IPS DF 6.9 (cell line): ENCODE data around the gene HMG20B.

Source experiments
- DNase-seq: peaks from one replicate; pipeline ENCODE4 v3.0.0-alpha.2; 2013; ENCODE audit warnings: low read depth, low spot score
- H3K27ac ChIP-seq: one replicate; pipeline ENCODE4 v1.5.1; 2013; ENCODE audit warnings: low read length, control low read depth
- H3K27me3 ChIP-seq: 2 replicates; pipeline ENCODE4 v1.6.1; 2013; ENCODE audit warnings: mild to moderate bottlenecking, low read length; ENCODE audit not compliant: control insufficient read depth, insufficient read depth
- H3K36me3 ChIP-seq: 2 replicates; pipeline ENCODE4 v1.6.1; 2013; ENCODE audit warnings: low read length; ENCODE audit not compliant: control insufficient read depth, insufficient read depth
- H3K4me1 ChIP-seq: 2 replicates; pipeline ENCODE4 v1.6.1; 2013; ENCODE audit warnings: low read length; ENCODE audit not compliant: control insufficient read depth, insufficient read depth
- H3K4me3 ChIP-seq: 2 replicates; pipeline ENCODE4 v1.5.1; 2013; ENCODE audit warnings: mild to moderate bottlenecking, low read length
- H3K9me3 ChIP-seq: 2 replicates; pipeline ENCODE4 v1.6.1; 2013; ENCODE audit warnings: low read length, inconsistent platforms; ENCODE audit not compliant: control insufficient read depth, insufficient read depth
- WGBS: extraction: QIAGEN DNeasy Blood & Tissue Kit; methylation state at CpG from one replicate; pipeline ENCODE4 v1.1.7; 2013; ENCODE audit warnings: mixed read lengths, missing lambda C conversion rate; ENCODE audit not compliant: insufficient read length, insufficient coverage; 5-methylcytosine and 5-hydroxymethylcytosine counted together

The HMG20B gene

GRCh38 chr19:3530389-3530788 is 42.4 kb upstream of the HMG20B start:
- no CpG with 5 or more reads among the region's 12 CpGs for WGBS
- Histone ChIP-seq H3K27ac (no peak overlapping the region), H3K27me3 (no peaks in the 10 kb centered on the region), H3K4me1 (no peaks in the 10 kb centered on the region), H3K36me3 (peaks cover 38% of the 10 kb centered on the region), H3K4me3 (no peak overlapping the region), H3K9me3 (no peaks in the 10 kb centered on the region)
- no peak for DNase-seq

GRCh38 chr19:3531716-3532115 is 41.0 kb upstream of the HMG20B start:
- WGBS: no CpG with 5 or more reads among the region's 29 CpGs
- H3K4me3 ChIP-seq: no peak overlapping the region
- H3K27ac ChIP-seq: no peak overlapping the region
- DNase-seq: no peak
- no peaks in the 10 kb centered on the region for H3K27me3 ChIP-seq
- peaks cover 38% of the 10 kb centered on the region for H3K36me3 ChIP-seq
- H3K9me3 ChIP-seq: no peaks in the 10 kb centered on the region
- H3K4me1 ChIP-seq: no peaks in the 10 kb centered on the region

- H3K9me3 ChIP-seq: no peaks in the 10 kb centered on the region
- DNase-seq: no peak
- no peak overlapping the region for H3K4me3 ChIP-seq
- no peaks in the 10 kb centered on the region for H3K27me3 ChIP-seq
- H3K36me3 ChIP-seq: peaks cover 36% of the 10 kb centered on the region
- H3K4me1 ChIP-seq: no peaks in the 10 kb centered on the region
- no peak overlapping the region for H3K27ac ChIP-seq
- WGBS: no CpG with 5 or more reads among the region's 33 CpGs
Measured at GRCh38 chr19:3532154-3532786, 40.5 kb upstream of the HMG20B start.

GRCh38 chr19:3533033-3533432 is 39.7 kb upstream of the HMG20B start:
- no peak for DNase-seq
- H3K36me3 ChIP-seq: peaks cover 35% of the 10 kb centered on the region
- WGBS: no CpG with 5 or more reads among the region's 17 CpGs
- no peaks in the 10 kb centered on the region for H3K27me3 ChIP-seq
- no peaks in the 10 kb centered on the region for H3K9me3 ChIP-seq
- no peaks in the 10 kb centered on the region for H3K4me1 ChIP-seq
- no peak overlapping the region for H3K27ac ChIP-seq
- no peak overlapping the region for H3K4me3 ChIP-seq

- Histone ChIP-seq H3K36me3 (peaks cover 35% of the 10 kb centered on the region), H3K27me3 (no peaks in the 10 kb centered on the region), H3K27ac (no peak overlapping the region), H3K4me3 (no peak overlapping the region), H3K4me1 (no peaks in the 10 kb centered on the region), H3K9me3 (no peaks in the 10 kb centered on the region)
- no CpG with 5 or more reads among the region's 12 CpGs for WGBS
- no peak for DNase-seq
Measured at GRCh38 chr19:3533563-3534216, 39.1 kb upstream of the HMG20B start.

- Histone ChIP-seq H3K27ac (no peak overlapping the region), H3K9me3 (no peaks in the 10 kb centered on the region), H3K4me3 (no peak overlapping the region), H3K27me3 (no peaks in the 10 kb centered on the region), H3K4me1 (peaks cover 3% of the 10 kb centered on the region), H3K36me3 (peaks cover 35% of the 10 kb centered on the region)
- DNase-seq: no peak
- WGBS: no CpG with 5 or more reads among the region's 38 CpGs
Measured at GRCh38 chr19:3534375-3535234, 38.1 kb upstream of the HMG20B start.

- no peak overlapping the region for H3K4me3 ChIP-seq
- H3K9me3 ChIP-seq: no peaks in the 10 kb centered on the region
- DNase-seq: no peak
- H3K4me1 ChIP-seq: peaks cover 3% of the 10 kb centered on the region
- H3K27ac ChIP-seq: no peak overlapping the region
- H3K36me3 ChIP-seq: peaks cover 35% of the 10 kb centered on the region
- no CpG with 5 or more reads among the region's 9 CpGs for WGBS
- H3K27me3 ChIP-seq: no peaks in the 10 kb centered on the region
Measured at GRCh38 chr19:3535235-3535535, 37.6 kb upstream of the HMG20B start.

GRCh38 chr19:3535563-3535965 is 37.2 kb upstream of the HMG20B start:
- H3K27ac ChIP-seq: no peak overlapping the region
- peaks cover 35% of the 10 kb centered on the region for H3K36me3 ChIP-seq
- H3K4me3 ChIP-seq: no peak overlapping the region
- no peak for DNase-seq
- no peaks in the 10 kb centered on the region for H3K9me3 ChIP-seq
- H3K27me3 ChIP-seq: no peaks in the 10 kb centered on the region
- WGBS: no CpG with 5 or more reads among the region's 14 CpGs
- peaks cover 3% of the 10 kb centered on the region for H3K4me1 ChIP-seq

- H3K36me3 ChIP-seq: peaks cover 35% of the 10 kb centered on the region
- WGBS: no CpG with 5 or more reads among the region's 10 CpGs
Measured at GRCh38 chr19:3535981-3536380, 36.8 kb upstream of the HMG20B start.

GRCh38 chr19:3536429-3537100 is 36.2 kb upstream of the HMG20B start:
- Histone ChIP-seq H3K36me3 (peaks cover 30% of the 10 kb centered on the region), H3K4me3 (no peak overlapping the region), H3K4me1 (peaks cover 3% of the 10 kb centered on the region), H3K27me3 (no peaks in the 10 kb centered on the region), H3K27ac (no peak overlapping the region), H3K9me3 (no peaks in the 10 kb centered on the region)
- no CpG with 5 or more reads among the region's 27 CpGs for WGBS
- no peak for DNase-seq

More at GRCh38 chr19:3535981-3536380, 36.8 kb upstream of the HMG20B start:
- H3K27me3 ChIP-seq: no peaks in the 10 kb centered on the region
- no peaks in the 10 kb centered on the region for H3K9me3 ChIP-seq
- no peak overlapping the region for H3K4me3 ChIP-seq
- DNase-seq: no peak
- H3K27ac ChIP-seq: no peak overlapping the region
- H3K4me1 ChIP-seq: peaks cover 3% of the 10 kb centered on the region
